Activated CD4-positive, alpha-beta T cell treated with anti-CD3 and anti-CD28 coated beads, Interleukin-2, amount 50 U/mL, for 4 hours (primary cell): Measurements from ENCODE around the gene EBF4.
"Not testable (repeated sequence)": the region's sequence is repeated elsewhere in the genome, so short reads cannot be mapped to it uniquely, and the experiment has no call there.

Experiments
- DNase-seq, 2 experiments: peaks; one replicate each; pipeline ENCODE4 v3.0.0-alpha.2; 2020

The EBF4 gene

DNA sequence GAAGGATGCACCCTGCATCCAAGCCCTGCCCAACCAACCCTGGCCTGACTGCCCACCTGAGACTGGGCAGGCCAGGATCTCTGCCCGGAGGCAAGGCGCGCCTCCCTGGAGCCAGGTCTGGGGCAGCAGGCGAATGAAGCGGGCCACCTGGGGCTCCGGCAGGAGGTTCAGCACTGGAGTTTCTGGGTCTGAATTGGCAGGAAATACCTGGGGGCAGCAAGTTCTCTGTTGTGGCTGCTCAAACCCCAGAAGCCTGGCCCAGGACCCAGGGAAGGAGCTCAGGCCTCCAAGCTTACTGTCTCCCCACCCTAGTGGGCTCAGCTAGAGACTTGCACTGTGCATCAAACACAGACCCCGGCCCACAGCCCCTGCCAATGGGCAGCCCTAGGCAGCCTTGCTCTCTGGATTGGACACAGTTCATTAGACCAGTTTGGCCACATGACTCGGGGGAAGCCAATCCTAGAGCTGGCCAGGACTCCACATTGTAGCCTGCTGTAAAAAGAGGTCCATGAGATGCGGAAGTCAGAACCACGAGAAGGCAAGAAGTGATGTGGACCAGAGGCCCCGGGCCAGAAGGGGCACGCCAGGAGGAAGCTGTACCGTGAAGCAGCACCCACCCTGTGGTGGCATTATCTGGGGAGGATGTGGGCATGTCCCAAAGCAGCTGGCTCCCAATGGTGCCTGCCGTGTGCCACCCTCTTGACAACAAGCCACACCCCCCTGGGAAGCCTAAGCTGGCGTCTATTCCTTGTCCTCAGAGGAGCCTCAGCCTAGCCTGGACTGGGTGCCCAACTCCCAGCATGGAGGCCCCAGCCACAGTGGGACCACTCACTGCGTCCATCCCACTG lies 104.8 kb downstream of the EBF4 start:
- no peak for DNase-seq

DNA sequence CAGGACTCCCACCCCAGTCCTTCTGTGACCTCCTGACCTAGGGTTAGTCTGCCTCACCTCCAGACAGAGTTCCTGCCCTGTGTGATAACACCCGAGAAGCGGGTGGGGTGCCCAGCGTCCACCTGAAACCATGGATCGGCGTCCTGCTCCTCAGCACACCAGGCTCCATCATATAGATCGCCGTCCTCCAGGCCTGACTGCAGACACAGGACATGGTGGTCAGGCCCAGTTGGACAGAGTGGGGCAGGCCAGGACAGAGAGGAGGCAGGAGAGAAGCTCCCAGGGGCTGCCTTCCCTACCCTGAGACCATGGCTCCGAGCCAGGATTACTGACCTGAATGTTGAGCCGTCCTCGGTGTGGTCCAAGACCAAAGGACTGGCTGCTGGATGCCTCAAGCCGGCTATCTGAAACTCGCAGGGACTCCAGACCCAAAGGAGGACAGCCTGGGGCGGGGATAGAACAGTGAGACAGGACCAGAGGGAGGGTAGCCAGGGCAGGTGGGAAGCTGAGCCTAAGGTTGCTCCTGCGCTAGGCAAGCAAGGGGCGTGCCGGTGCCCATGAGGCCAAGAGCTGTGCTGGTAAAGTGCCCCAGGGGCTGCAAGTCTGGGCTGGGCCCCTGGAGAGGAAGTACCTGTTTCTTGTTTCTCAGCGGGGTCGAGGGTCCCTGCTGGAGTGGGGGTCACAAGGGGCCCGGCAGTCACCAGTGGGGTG lies 105.7 kb downstream of the EBF4 start:
- DNase-seq, result no peak

DNA sequence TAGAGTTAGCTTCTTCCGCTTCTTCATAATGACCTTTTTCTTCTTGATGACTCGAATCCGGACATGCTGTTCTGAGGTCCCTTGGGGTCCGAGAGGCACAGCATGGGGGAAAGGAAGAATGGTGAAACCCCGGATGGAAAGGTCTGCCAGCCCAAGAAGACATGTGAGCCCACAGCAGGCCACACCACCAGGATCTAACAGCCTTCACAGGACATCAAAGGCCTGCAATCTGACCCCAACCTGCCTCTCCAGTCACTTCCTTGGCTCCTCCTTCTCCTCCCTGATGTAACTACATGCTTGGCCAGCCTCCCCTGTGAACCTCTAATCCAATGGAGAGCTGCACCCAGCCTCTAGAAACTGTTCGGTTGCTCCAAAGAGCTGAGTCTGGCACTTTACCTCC lies 106.2 kb downstream of the EBF4 start:
- no peak for DNase-seq

DNA sequence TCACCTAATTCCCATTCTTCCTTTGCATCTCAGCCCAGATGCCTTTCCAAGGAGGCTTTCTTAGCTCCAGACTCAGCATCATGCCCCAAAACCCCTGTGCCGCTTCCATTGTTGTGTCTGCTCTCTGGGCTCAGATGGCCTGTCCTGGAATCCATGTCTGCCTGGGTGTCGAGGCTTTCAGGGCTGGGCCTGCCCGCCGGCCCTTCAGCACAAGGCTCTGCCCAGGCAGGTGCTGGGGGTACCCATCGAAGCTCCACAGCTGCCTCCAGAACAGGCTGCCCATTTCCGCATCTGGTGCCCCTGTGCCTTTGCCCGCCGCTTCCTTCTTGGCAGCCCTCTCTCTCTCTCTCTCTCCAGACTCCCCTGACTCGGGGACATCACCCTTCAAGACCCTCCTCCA lies 106.7 kb downstream of the EBF4 start:
- no peak for DNase-seq

DNA sequence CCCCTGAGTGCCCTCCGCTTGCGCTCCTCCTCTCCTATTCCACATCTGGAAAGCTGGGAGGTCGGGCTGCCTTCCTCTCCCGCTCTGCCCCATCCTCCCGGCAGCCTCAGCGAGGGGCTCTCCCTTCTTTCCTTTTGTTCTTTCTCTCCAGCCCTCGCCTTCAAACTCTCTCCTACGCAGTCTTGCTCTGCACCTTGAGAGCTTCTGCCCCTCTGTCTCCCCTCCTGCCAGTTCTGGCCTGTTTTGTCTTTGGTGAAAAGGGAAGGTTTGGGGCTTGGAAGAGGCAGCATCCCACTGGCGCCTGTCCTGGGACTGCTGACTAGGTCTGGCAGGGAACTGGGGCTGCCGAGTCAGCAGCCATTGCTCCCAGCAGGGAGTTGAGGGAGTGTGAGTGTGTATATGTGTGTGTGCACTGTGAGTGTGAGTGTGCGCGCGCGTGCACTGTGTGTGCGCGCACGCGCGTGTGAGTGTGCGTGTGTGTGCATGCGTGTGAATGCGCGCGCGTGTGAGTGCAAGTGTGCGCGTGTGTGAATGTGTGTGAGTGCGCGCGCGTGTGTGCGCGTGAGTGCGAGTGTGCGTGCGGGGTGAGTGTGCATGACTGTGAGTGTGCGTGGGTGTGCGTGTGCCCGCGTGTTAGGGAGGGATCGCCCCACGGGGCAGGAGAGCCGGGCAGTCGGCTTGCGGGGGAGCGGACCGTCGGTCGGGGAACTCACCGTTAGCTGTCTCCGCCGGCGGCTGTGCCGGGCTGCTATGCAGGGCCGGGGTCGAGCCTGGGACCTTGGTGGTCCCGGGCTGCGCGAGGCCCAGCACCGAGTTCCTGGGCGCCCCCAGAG lies 107.3 kb downstream of the EBF4 start:
- DNase-seq, result no peak

DNA sequence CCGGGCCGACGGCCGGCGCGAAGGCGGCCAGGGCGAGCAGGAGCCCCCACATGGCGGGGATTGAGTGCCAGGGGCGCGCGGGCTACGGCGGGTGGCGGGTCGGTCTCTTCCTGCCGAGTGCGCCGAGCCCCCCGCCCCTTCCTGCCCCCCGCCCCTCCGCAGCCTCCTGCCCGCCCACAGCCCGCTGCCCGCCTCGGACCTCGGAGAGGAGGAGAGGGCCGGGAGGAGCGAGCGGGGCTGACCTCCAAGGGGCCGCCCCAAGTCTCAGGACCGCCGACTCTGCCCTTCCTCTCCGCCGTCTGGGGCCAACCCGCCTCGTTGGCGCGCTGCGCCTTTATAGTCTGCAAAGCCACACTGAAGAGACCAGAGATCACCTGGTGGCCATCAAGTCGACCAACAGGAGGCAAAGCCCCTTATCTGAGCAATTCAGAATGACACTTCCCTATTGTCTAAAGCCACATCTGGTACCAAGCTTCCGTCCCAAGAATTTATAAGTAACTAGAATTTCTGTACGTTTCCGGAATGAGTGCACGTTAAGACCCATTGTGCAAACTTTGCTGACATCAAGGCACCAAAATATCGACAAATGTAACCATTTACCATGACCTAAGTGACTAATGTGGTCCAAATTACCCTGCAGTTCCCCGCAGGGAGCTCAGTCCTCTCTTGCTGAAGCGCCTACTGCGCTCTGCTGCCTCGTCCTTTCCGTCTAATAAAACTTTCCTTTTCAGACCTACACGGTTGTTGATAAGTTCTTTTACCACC lies 108.1 kb downstream of the EBF4 start, which contains the start of gene CPXM1:
CPXM1 (minus strand) TSS at position 107 of the 765 bp plus-strand sequence; CDS start at position 52, 55 bp downstream.
- no peak for DNase-seq

DNA sequence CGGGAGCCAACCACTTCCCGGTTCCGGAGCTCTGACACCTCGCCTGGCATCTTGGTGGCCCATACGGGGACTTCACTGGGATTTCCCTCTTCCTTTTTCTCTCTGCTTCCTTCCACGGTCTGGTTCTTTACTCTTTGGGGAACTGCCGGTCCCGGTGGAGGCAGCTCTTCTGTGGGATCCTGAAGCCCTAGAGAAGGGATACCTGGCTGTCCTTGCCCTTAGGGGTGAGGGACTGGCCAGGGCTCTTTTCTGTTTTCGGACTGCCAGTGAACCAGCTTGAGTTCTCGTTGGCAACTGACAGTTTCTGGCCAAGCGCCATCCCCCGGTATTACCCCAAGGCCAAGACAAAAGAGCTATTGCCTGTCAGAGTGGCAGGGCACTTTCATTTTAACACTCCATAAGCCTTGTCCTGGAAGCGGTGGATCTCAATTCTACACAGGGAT lies 108.7 kb downstream of the EBF4 start:
- no peak for DNase-seq

DNA sequence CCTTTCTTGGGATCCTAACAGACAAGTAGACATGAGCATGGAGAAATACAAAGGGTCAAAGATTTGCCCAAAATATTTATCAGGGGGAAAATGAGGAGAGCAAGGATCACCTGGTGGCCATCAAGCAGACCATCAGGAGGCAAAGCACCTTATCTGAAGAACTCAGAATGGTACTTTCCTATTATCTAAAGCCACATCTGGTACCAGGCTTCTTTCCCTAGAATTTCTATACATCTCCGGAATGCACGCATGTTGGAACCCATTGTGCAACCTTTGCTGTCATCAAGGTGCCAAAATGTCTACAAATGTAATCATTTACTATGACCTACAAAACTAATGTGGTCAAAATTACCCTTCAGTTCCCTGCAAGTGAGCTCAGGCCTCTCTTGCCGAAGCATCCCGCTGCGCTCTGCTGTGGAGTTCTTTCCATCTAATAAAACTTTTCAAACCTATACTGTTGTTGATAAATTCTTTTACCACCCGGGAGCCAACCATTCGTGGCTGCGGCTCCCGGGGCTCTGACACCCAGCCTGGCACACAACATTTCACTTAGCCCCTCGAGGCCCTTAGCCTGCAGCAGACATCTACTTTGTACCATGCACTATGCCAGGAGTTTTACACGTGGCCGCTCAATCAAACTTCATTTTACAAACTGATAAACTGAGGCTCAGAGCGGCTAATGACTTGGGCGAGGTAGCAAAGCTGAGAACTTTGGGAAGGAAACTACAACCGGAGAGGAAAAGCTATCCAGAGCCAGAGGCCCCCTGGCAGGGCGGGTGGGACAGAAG lies 111.7 kb downstream of the EBF4 start:
- no peak for DNase-seq

DNA sequence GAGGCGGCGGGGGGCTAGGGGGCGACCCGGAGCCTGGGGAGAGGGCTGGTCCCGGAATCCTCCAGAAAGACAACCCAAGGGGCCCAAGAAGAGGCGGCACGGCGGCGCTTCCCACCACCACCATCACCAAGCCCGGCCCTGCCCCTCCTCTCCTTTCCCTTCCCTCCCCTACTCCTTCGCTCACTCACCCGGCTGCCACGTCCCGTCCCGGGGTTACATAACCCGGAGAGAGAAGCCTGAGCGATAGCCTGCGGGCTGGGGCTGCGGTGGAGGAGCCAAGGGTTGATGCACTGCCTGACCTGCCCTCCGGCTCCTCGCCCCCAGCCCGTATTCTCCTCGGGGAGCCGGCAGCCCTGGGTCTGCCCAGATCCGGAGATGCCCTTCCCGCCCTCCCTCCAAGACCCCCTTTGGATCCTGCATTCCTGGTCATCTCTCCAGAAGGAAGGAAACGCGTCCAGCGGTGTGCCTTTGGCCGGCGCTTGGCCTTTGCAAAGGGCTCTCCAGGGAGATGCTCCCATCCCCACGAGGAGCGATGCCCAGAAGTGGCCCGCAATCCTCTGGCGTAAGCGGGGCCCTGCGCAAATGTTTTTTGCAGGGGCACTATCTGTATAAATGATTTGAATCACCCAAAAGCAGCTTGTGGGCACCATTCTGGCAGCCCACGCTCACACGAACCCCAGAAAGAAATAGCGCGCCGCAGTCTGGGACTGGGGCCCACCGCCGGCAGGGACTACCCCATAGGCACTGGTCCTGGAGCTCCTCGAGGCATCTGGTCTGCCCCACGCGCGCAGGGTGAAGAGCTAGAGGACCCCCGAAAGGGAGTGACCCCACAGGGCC lies 112.5 kb downstream of the EBF4 start:
- DNase-seq, result no peak

DNA sequence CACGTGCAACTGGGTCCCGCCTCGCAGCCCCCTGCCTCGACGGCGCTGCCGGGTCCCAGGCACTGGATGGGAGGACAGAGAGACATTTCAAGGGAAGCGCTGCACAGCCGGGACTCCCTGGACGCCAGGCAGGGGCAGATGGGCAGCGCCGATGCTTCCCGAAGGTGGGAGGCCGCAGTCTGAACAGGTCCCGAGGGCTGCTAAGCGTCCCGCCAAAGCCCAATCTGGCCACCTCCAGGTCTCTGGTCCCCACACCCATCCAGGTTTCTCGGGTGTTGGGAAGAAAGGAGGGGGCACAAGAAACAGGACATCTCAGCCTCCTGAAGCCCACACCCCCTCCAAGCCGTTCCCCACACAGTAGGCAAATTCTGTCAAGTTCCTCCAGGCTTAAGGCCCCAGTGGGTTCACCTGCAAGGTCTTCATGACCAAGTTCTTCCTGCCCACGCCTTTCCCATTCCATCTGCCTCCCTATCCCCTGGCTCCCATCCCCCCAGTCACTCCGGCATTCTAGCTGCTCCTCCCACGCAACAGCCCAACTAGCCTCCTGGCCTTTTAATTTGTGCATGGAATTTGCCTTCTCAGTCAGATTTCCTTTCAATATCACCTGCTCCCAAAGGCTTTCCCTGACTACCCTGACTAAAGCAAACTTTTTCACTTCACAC lies 113.2 kb downstream of the EBF4 start:
- DNase-seq, result no peak

DNA sequence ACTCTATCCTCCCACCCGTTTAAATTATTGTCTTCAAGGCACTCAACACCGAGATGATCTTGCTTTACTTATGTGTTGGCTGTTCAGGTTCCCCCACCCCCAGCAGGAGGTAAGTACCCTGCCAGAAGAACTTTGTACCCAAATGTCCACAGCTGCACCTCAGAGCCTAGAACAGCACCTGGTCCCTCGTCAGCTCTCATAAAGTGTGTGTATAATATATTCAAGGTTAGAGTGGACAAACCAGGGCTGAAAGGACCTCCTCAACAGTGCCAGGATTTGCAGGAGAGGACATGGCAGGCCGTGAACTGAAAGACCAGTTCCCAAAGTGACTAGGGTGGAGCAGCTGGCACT lies 113.7 kb downstream of the EBF4 start:
- DNase-seq, result no peak

DNA sequence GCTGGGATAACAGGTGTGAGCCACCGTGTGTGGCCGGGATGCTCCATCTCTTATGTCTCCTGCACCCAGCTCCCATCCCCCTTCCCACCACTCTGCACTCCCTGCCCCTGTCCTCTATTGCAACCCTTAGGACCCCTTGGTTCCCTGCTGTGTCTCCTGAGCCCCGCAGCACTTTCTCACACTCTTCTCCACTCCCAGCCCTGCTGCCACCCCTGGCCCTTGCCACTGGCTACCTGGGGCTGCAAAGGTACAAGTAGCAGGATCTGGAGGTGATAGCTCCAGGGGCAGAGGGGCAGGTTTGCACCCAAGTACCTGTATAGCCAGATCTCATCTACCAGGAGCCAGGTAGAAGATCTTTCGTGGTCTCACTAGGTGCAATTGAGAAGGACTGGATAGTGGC lies 114.4 kb downstream of the EBF4 start:
- no peak for DNase-seq

DNA sequence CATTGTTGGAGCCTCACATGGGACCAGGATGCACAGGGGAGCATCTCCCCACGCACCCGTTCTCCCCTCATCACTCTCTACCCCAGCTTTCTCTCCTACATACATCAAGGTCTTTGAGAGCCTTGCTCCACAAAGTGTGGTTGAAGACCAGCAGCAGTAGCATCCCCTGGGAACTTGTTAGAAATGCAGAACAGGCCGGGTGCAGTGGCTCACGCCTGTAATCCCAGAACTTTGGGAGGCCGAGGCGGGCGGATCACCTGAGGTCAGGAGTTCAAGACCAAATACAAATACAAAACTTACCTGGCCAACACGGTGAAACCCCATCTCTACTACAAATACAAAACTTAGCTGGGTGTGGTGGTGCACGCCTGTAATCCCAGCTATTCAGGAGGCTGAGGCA lies 115.3 kb downstream of the EBF4 start:
- DNase-seq, result not testable (repeated sequence)

DNA sequence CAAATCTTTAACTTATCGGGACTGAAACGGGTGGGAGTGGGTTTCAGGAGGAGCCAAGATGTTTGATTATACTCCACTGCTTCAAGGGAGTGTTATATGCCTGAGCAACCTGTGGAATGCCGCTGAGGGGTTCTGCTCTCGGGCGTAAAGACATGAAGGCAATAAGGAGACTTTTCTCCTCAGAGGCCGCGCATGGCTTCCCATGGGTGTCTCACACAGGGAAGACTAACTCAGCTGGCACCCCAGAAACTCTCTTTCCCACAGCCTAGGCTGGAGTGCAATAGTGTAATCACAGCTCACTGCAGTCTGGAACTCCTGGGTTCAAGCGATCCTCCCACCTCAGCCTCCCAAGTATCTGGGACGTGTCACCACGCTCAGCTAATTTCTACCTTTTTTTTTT lies 117.1 kb downstream of the EBF4 start:
- no peak for DNase-seq
